Activated naive CD8-positive, alpha-beta T cell treated with anti-CD3 and anti-CD28 coated beads for 36 hours (primary cell): ENCODE measurements around the gene PADI3. TPM values are rescaled to one million over a fixed set of nuclear protein-coding genes. Genes with fewer than 3 reads are reported as not detected.

Experiments
- DNase-seq: peaks from one replicate; pipeline ENCODE4 v3.0.0; 2021
- H3K27ac Mint-ChIP-seq: one replicate; pipeline ENCODE4 v1.8.0; 2022; ENCODE audit warnings: mild to moderate bottlenecking, moderate library complexity, mixed read lengths
- H3K27me3 Mint-ChIP-seq: one replicate; pipeline ENCODE4 v1.8.0; 2022; ENCODE audit warnings: mild to moderate bottlenecking, mixed read lengths
- H3K36me3 Mint-ChIP-seq: one replicate; pipeline ENCODE4 v1.8.0; 2021; ENCODE audit warnings: mild to moderate bottlenecking, mixed read lengths
- H3K4me1 Mint-ChIP-seq: one replicate; pipeline ENCODE4 v1.8.0; 2021; ENCODE audit warnings: mixed read lengths
- H3K4me3 Mint-ChIP-seq: one replicate; pipeline ENCODE4 v1.8.0; 2022; ENCODE audit warnings: mild to moderate bottlenecking, moderate library complexity, mixed read lengths
- H3K9me3 Mint-ChIP-seq: one replicate; pipeline ENCODE4 v1.8.0; 2022; ENCODE audit warnings: mixed read lengths
- total RNA-seq, 2 experiments: library from RNA; stranded (reverse); gene quantifications; one replicate each; pipeline ENCODE4 v1.2.3, GENCODE V29; 2021

Gene PADI3
- total RNA-seq, 2 experiments from 2014 or later = not detected

DNA sequence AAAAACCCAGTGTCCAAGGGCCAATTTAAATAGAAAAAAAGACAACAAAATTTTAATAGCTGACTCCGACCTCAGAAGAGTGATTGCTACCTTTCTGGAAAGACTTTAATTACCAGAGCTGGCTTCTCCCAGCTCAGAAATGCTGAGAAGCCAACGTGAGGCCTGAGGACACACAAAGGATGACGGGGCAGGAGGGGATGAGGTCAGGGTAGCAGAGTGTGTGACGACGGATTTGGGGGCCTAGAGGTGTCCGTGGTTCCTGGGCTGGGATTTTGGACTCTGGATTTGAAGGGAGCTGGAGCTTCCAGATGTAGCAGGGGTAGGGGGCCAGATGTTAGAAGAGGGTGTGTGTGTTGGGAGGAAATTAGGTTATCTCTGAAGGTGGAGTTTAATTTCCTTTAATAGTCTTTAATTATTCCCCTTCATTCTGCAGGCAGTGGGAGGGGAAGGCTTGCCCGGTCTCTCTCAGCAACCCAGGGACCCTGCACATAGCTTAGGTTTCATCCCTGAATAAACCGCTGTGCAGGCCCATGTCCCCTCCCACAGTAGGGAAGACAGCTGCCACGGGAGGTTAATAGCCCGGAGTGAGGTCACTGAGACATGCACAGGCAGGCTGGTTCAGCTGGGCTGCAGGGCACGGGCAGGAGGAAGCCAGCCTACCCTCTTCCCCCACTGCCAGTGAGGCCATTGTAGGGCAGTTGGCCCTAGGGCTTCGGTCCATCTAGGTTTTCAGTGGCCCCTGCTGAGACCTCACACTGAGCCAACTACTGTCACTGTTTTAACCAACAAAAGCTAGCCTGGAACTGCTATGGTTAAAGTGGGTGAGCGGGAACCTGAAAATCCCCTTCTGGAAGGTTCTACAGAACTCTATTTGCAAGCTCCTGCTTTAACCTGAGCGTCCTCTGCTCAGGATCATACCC is 3.8 kb upstream of the PADI3 start:
- Mint-ChIP-seq H3K4me3 (no peak overlapping the region), H3K27me3 (peaks cover 4% of the 10 kb centered on the region), H3K27ac (no peak overlapping the region), H3K9me3 (no peaks in the 10 kb centered on the region), H3K4me1 (no peaks in the 10 kb centered on the region), H3K36me3 (no peaks in the 10 kb centered on the region)
- DNase-seq = no peak

DNA sequence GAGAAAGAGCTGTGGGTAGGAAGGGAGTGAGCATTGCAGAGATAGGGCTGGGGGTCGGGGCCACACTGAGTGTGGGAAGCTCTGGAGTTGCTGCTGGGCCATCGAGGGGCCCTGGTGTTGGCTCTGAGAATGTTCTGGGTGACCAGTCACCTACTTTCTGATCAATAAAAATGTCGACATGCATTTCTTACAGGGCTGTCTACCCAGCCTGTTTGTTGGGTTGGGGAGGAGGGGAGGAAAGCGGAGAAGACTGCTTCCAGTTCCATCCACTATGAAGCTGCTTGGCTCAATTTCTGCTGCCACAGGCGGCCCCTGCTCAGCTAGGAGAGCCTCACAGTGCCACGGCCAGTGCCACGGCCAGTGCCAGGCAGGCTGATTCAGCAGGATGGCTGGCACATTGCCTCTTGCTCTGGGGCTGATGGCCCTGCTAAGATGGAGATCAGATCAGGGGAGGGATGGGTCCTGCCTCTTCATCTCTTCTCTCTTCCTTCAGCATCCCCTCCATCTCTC is 3.0 kb upstream of the PADI3 start:
- Mint-ChIP-seq H3K4me1 (no peaks in the 10 kb centered on the region), H3K9me3 (no peaks in the 10 kb centered on the region), H3K36me3 (no peaks in the 10 kb centered on the region), H3K27me3 (peaks cover 12% of the 10 kb centered on the region), H3K4me3 (no peak overlapping the region), H3K27ac (no peak overlapping the region)
- DNase-seq = no peak

DNA sequence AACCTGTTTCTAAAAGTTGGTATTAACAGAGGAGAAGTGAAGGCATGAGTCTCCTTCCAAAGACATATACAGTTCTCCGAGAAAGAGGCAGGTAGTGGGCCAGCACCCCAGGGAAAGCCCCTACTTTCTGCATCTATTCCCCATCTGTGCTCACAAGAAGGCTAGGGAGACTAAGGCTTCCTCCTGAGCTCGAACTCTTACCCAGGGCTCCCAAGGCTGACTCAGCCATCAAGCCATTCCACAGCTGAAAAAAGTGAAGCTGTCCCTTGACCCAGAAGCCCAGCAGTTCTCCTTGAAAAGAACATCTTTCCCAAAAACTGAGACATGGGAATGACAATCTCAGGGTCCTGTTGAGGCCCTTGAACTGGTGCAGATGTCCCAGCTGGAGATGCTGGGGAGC is 1.9 kb upstream of the PADI3 start:
- Mint-ChIP-seq H3K27me3 (peaks cover 11% of the 10 kb centered on the region), H3K9me3 (no peaks in the 10 kb centered on the region), H3K4me3 (no peak overlapping the region), H3K36me3 (no peaks in the 10 kb centered on the region), H3K27ac (no peak overlapping the region), H3K4me1 (no peaks in the 10 kb centered on the region)
- no peak for DNase-seq

DNA sequence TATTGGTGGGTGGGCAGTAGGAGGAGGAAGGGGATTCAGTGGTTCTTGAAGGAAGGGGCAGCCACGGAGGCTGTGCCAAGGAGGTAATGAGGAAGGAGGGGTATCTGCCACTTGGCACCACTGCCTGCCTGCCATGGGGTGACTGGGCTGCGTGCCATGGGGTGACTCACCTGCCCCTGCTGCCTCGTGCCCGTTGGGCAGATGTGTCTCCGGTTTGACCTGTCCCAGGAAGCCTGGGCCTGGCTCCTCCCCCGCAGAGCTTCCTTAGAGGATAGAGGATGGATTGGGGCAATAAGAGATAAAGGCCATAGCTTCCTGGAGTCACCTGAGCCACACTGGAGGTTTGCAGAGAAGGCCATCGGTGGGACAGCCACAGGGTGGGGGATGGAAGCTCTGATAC is 1.7 kb downstream of the PADI3 start:
- no peak for DNase-seq
- H3K9me3 Mint-ChIP-seq = no peaks in the 10 kb centered on the region
- H3K36me3 Mint-ChIP-seq = no peaks in the 10 kb centered on the region
- H3K27ac Mint-ChIP-seq = no peak overlapping the region
- peaks cover 11% of the 10 kb centered on the region for H3K27me3 Mint-ChIP-seq
- no peak overlapping the region for H3K4me3 Mint-ChIP-seq
- H3K4me1 Mint-ChIP-seq = no peaks in the 10 kb centered on the region

GRCh38 chr1:17251246-17251645 is 2.3 kb downstream of the PADI3 start:
- H3K9me3 Mint-ChIP-seq = no peaks in the 10 kb centered on the region
- H3K4me3 Mint-ChIP-seq = no peak overlapping the region
- peaks cover 11% of the 10 kb centered on the region for H3K27me3 Mint-ChIP-seq
- no peaks in the 10 kb centered on the region for H3K36me3 Mint-ChIP-seq
- H3K4me1 Mint-ChIP-seq = no peaks in the 10 kb centered on the region
- no peak for DNase-seq
- no peak overlapping the region for H3K27ac Mint-ChIP-seq

GRCh38 chr1:17251701-17252376 is 2.9 kb downstream of the PADI3 start:
- H3K9me3 Mint-ChIP-seq = no peaks in the 10 kb centered on the region
- no peak overlapping the region for H3K27ac Mint-ChIP-seq
- H3K27me3 Mint-ChIP-seq = peaks cover 11% of the 10 kb centered on the region
- H3K36me3 Mint-ChIP-seq = no peaks in the 10 kb centered on the region
- H3K4me1 Mint-ChIP-seq = no peaks in the 10 kb centered on the region
- no peak for DNase-seq
- no peak overlapping the region for H3K4me3 Mint-ChIP-seq

DNA sequence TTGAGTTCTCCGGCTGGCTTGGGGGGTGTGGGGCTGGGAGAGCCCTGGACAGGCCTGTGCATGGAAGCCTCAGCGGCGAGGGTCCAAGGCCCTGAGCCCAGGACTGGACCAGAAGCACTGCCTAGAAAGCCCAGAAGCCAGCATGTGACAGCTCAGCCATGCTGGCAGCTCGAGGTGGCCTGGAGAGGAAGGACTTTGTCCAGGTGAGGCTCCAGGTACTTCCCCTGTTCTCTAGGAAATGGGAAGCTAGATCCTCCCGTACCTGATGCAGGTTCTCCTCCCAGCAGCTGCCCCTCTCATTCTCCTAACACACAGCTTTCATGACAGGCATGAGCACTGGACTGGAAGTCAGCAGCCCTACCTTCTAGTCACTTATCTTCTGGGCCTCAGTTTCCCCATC is 6.4 kb downstream of the PADI3 start:
- Mint-ChIP-seq H3K36me3 (no peaks in the 10 kb centered on the region), H3K27me3 (peaks cover 8% of the 10 kb centered on the region), H3K4me3 (no peak overlapping the region), H3K4me1 (no peaks in the 10 kb centered on the region), H3K27ac (no peak overlapping the region), H3K9me3 (no peaks in the 10 kb centered on the region)
- no peak for DNase-seq

DNA sequence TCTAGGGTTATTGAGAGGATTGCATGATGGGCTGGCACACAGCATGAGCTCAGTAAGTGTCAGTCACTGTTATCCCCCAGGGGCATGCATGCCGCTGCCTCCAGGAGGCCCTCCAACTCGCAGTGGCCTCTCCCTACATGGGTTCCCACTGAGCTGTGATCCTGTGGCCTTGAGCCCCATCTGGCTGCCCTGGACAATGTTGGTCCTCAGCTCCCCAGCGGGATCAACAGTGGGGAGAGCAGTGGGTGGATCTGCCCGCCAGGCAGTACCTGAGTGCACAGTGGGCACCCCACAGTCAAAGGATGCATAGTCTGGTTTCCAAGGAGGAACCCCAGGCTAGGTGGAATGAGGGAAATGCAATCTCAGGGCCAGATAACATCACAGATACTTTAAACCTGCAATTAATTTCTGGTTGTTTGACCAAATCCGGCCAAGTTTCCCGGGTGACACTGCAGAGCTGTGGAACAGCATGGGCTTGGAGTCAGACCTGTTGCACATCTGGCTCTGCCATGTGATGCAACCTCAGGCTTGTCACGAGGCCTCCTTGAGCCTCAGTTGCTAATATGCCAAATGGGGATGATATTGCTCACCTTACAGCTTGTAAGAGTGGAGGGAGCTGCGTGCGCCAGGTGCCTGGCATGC is 9.3 kb downstream of the PADI3 start:
- H3K4me3 Mint-ChIP-seq = no peak overlapping the region
- peaks cover 5% of the 10 kb centered on the region for H3K9me3 Mint-ChIP-seq
- H3K27ac Mint-ChIP-seq = no peak overlapping the region
- DNase-seq = no peak
- H3K4me1 Mint-ChIP-seq = no peaks in the 10 kb centered on the region
- H3K27me3 Mint-ChIP-seq = peaks cover 6% of the 10 kb centered on the region
- no peaks in the 10 kb centered on the region for H3K36me3 Mint-ChIP-seq

GRCh38 chr1:17258758-17259130 is 9.8 kb downstream of the PADI3 start:
- H3K4me1 Mint-ChIP-seq = no peaks in the 10 kb centered on the region
- DNase-seq = no peak
- H3K27me3 Mint-ChIP-seq = peaks cover 6% of the 10 kb centered on the region
- H3K9me3 Mint-ChIP-seq = peaks cover 5% of the 10 kb centered on the region
- no peaks in the 10 kb centered on the region for H3K36me3 Mint-ChIP-seq
- H3K27ac Mint-ChIP-seq = no peak overlapping the region
- no peak overlapping the region for H3K4me3 Mint-ChIP-seq

GRCh38 chr1:17259233-17259873 is 10.5 kb downstream of the PADI3 start:
- DNase-seq = no peak
- H3K4me1 Mint-ChIP-seq = no peaks in the 10 kb centered on the region
- peaks cover 5% of the 10 kb centered on the region for H3K9me3 Mint-ChIP-seq
- H3K36me3 Mint-ChIP-seq = no peaks in the 10 kb centered on the region
- no peak overlapping the region for H3K27ac Mint-ChIP-seq
- no peak overlapping the region for H3K4me3 Mint-ChIP-seq
- peaks cover 6% of the 10 kb centered on the region for H3K27me3 Mint-ChIP-seq

- Mint-ChIP-seq H3K9me3 (peaks cover 5% of the 10 kb centered on the region), H3K27me3 (peaks cover 6% of the 10 kb centered on the region), H3K36me3 (no peaks in the 10 kb centered on the region), H3K4me1 (no peaks in the 10 kb centered on the region), H3K4me3 (no peak overlapping the region), H3K27ac (no peak overlapping the region)
- DNase-seq = no peak
These were observed 11.4 kb downstream of the PADI3 start for GRCh38 chr1:17260264-17260663.

DNA sequence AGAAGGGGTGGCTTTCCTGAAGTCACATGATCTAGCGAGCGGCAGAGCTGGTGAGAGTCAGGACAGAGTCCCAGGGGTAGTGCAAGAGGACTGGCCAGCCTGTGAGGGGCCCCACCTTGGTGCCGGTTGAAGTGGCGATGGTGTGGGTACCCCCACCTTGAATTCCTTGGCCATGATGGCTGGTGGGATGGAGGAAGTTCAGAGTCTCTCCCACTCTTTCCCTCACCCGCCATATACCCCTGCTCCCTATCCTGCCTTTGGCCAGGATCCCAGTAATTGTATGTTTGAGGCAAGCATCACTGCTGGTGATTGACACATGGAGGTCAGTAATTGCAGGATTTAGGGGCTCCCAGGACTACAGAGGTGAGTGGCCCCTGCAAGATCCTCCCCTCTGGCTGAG is 11.8 kb downstream of the PADI3 start:
- Mint-ChIP-seq H3K9me3 (peaks cover 5% of the 10 kb centered on the region), H3K4me3 (no peak overlapping the region), H3K27ac (no peak overlapping the region), H3K4me1 (no peaks in the 10 kb centered on the region), H3K36me3 (no peaks in the 10 kb centered on the region), H3K27me3 (peaks cover 6% of the 10 kb centered on the region)
- DNase-seq = no peak

DNA sequence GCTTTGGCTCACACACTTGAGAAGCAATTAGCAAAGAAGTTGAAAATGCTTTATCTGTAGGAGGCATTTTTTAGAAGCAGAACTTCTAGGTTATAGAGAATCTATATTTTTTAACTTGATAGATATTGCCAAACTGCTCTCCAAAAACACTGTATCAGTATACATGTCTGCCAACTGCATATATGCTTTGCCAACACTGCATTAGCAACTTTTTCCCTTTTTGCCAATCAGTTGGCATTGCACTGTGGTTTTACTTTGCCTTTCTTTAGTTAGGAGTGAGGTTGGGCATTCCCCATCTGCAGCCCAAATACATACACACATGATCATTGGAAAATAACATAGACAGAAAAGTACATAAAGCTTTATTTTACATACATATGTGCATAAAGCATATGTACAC is 15.0 kb downstream of the PADI3 start:
- H3K27ac Mint-ChIP-seq = no peak overlapping the region
- peaks cover 5% of the 10 kb centered on the region for H3K9me3 Mint-ChIP-seq
- no peak overlapping the region for H3K4me3 Mint-ChIP-seq
- no peaks in the 10 kb centered on the region for H3K4me1 Mint-ChIP-seq
- no peaks in the 10 kb centered on the region for H3K36me3 Mint-ChIP-seq
- DNase-seq = no peak
- H3K27me3 Mint-ChIP-seq = peaks cover 6% of the 10 kb centered on the region

GRCh38 chr1:17264470-17264869 is 15.6 kb downstream of the PADI3 start:
- no peak overlapping the region for H3K27ac Mint-ChIP-seq
- H3K4me1 Mint-ChIP-seq = no peaks in the 10 kb centered on the region
- H3K4me3 Mint-ChIP-seq = no peak overlapping the region
- H3K27me3 Mint-ChIP-seq = peaks cover 6% of the 10 kb centered on the region
- no peak for DNase-seq
- H3K36me3 Mint-ChIP-seq = no peaks in the 10 kb centered on the region
- H3K9me3 Mint-ChIP-seq = peaks cover 5% of the 10 kb centered on the region

DNA sequence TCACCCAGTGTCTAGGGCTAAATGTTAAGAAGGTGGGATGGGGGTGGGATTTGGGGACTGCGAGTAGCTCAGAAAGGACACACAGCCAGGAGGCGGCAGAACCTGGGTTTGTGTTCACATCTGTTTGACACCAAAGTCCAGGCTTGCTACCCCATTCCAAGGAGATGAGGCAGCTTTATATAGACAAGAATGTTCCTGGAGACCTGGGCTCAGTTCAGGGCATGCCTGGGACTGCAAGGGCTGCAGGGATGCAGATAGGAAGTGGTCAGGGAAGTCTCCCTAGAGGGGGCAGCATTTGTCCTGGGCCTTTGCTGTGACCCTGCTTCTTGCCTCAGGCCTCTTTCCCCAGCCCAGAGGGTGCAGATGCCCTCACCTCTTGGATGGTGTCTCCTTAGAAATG is 16.3 kb downstream of the PADI3 start:
- DNase-seq = no peak
- no peak overlapping the region for H3K4me3 Mint-ChIP-seq
- H3K36me3 Mint-ChIP-seq = no peaks in the 10 kb centered on the region
- H3K27me3 Mint-ChIP-seq = peaks cover 6% of the 10 kb centered on the region
- H3K27ac Mint-ChIP-seq = no peak overlapping the region
- peaks cover 5% of the 10 kb centered on the region for H3K9me3 Mint-ChIP-seq
- H3K4me1 Mint-ChIP-seq = no peaks in the 10 kb centered on the region
